ENCODE measurements around the gene LMOD1.

Gene LMOD1

GRCh38 chr1:201939148-201939547 is 7.2 kb downstream of the LMOD1 start:
- Histone ChIP-seq H3K79me2 (ENCODE audit: low read length) (no peaks in the 10 kb centered on the region), H3K27me3 (ENCODE audit: low read depth, low read length) (peaks cover 9% of the 10 kb centered on the region), H3K27ac (ENCODE audit: low read length) (no peak overlapping the region), H2AFZ (ENCODE audit: low read depth, low read length) (no peak overlapping the region), H3K9me3 (ENCODE audit: insufficient read depth, low read length) (no peaks in the 10 kb centered on the region), H3K36me3 (replicated peaks; ENCODE audit: low read depth, low read length) (no peaks in the 10 kb centered on the region), H3K4me3 (ENCODE audit: low read length) (no peak overlapping the region), H3K9ac (ENCODE audit: low read length) (no peak overlapping the region), H3K4me2 (ENCODE audit: low read length) (no peak overlapping the region), H4K20me1 (ENCODE audit: insufficient read depth, low read length) (no peaks in the 10 kb centered on the region), H3K4me1 (ENCODE audit: low read length) (no peaks in the 10 kb centered on the region)
- no peak for TF ChIP-seq CTCF (IDR thresholded peaks at IDR 0.05; ENCODE audit: low read depth, low read length)
- TF ChIP-seq EZH2phosphoT487 (IDR thresholded peaks at IDR 0.05; ENCODE audit: low read depth), result no peak

GRCh38 chr1:201938440-201939035 is 7.8 kb downstream of the LMOD1 start:
- Histone ChIP-seq H2AFZ (ENCODE audit: low read depth, low read length) (no peak overlapping the region), H4K20me1 (ENCODE audit: insufficient read depth, low read length) (no peaks in the 10 kb centered on the region), H3K9ac (ENCODE audit: low read length) (no peak overlapping the region), H3K79me2 (ENCODE audit: low read length) (no peaks in the 10 kb centered on the region), H3K27ac (ENCODE audit: low read length) (no peak overlapping the region), H3K4me1 (ENCODE audit: low read length) (no peaks in the 10 kb centered on the region), H3K36me3 (replicated peaks; ENCODE audit: low read depth, low read length) (no peaks in the 10 kb centered on the region), H3K4me3 (ENCODE audit: low read length) (no peak overlapping the region), H3K9me3 (ENCODE audit: insufficient read depth, low read length) (no peaks in the 10 kb centered on the region), H3K4me2 (ENCODE audit: low read length) (no peak overlapping the region), H3K27me3 (ENCODE audit: low read depth, low read length) (peaks cover 14% of the 10 kb centered on the region)
- TF ChIP-seq CTCF (IDR thresholded peaks at IDR 0.05; ENCODE audit: low read depth, low read length) (no peak), EZH2phosphoT487 (IDR thresholded peaks at IDR 0.05; ENCODE audit: low read depth) (no peak)

DNA sequence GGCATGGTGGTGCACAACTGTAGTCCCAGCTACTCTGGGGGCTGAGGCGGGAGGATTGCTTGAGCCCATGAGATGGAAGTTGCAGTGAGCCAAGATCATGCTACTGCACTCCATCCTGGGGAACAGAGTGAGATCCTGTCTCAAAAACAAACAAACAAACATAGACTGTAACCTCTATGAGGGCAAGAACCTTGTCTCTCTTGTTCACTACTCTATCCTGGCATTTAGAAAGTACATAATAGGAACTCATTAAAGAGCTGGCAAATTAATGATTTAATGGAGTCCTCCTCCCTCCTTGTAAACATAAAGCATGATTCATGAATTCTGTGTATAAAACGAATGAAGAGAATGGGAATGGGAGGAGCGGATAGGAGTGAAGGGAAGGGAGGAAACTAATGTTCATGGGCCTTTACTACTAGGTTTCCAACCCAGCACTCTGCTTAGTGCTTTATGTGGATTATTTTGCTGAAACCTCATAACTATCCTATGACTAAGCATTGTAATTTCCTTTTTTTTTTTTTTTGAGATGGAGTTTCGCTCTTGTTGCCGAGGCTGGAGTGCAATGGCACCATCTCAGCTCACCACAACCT is 8.6 kb downstream of the LMOD1 start:
- no peak overlapping the region for H3K27ac ChIP-seq (ENCODE audit: low read length)

More for the DNA sequence above, 8.6 kb downstream of the LMOD1 start:
- no peak overlapping the region for H3K4me3 ChIP-seq (ENCODE audit: low read length)
- no peaks in the 10 kb centered on the region for H3K79me2 ChIP-seq (ENCODE audit: low read length)
- no peak overlapping the region for H2AFZ ChIP-seq (ENCODE audit: low read depth, low read length)
- H3K27me3 ChIP-seq (ENCODE audit: low read depth, low read length), result peaks cover 19% of the 10 kb centered on the region
- no peaks in the 10 kb centered on the region for H3K4me1 ChIP-seq (ENCODE audit: low read length)
- no peaks in the 10 kb centered on the region for H4K20me1 ChIP-seq (ENCODE audit: insufficient read depth, low read length)
- no peak overlapping the region for H3K4me2 ChIP-seq (ENCODE audit: low read length)
- H3K36me3 ChIP-seq (replicated peaks; ENCODE audit: low read depth, low read length), result no peaks in the 10 kb centered on the region
- no peaks in the 10 kb centered on the region for H3K9me3 ChIP-seq (ENCODE audit: insufficient read depth, low read length)
- H3K9ac ChIP-seq (ENCODE audit: low read length), result no peak overlapping the region
- no peak for TF ChIP-seq EZH2phosphoT487 (IDR thresholded peaks at IDR 0.05; ENCODE audit: low read depth)
- TF ChIP-seq CTCF (IDR thresholded peaks at IDR 0.05; ENCODE audit: low read depth, low read length), result no peak
